CD4-positive, alpha-beta memory T cell (primary cell): ENCODE measurements around the gene WNT1. TPM values are rescaled to one million over a fixed set of nuclear protein-coding genes. Genes with fewer than 3 reads are reported as not detected.

Experiments used
- CTCF ChIA-PET: fragments of 350-600 bp; sonication (Branson Sonifier 250); formaldehyde crosslinking; loops from one replicate; lab custom pipeline; 2021; ENCODE audit warnings: inconsistent platforms; ENCODE audit not compliant: partially characterized antibody; lab: Charles Lee
- POLR2A ChIA-PET: fragments of 350-600 bp; sonication (Branson Sonifier 250); formaldehyde crosslinking; loops from one replicate; lab custom pipeline; 2021; ENCODE audit not compliant: partially characterized antibody; lab: Charles Lee
- DNase-seq, 5 donors: peaks; one replicate each; pipeline versions ENCODE4 v3.0.0 to v3.0.0-alpha.2; 2020 to 2022; ENCODE audit warnings: mixed read lengths in 1 of 5
- H3K27ac ChIP-seq: one replicate; pipeline ENCODE4 v1.7.0; 2013; ENCODE audit warnings: low read depth, low read length
- H3K27me3 ChIP-seq: 2 replicates; pipeline ENCODE4 v1.7.0; 2013; ENCODE audit warnings: mild to moderate bottlenecking, low read length, moderate library complexity; ENCODE audit not compliant: insufficient read depth
- H3K36me3 ChIP-seq: 2 replicates; pipeline ENCODE4 v1.7.0; 2013; ENCODE audit warnings: mild to moderate bottlenecking, low read length, moderate library complexity; ENCODE audit not compliant: insufficient read depth
- H3K4me1 ChIP-seq: 2 replicates; pipeline ENCODE4 v1.7.0; 2013; ENCODE audit warnings: mild to moderate bottlenecking, low read length, moderate library complexity; ENCODE audit not compliant: insufficient read depth
- H3K4me3 ChIP-seq, 2 donors: one replicate each; pipeline ENCODE4 v1.7.0; 2013; ENCODE audit warnings: low read length in 2 of 2, mild to moderate bottlenecking in 1 of 2
- H3K9me3 ChIP-seq, 2 donors: one replicate each; pipeline ENCODE4 v1.7.0; 2013; ENCODE audit warnings: low read length in 2 of 2, control low read depth in 1 of 2; ENCODE audit not compliant: control insufficient read depth in 1 of 2
- H3K27ac Mint-ChIP-seq, 7 donors: one replicate each; pipeline ENCODE4 v1.8.0; 2020 to 2021; ENCODE audit warnings: mixed read lengths in 7 of 7, mild to moderate bottlenecking in 6 of 7, inconsistent platforms in 3 of 7, moderate library complexity in 3 of 7
- H3K27me3 Mint-ChIP-seq, 2 donors: one replicate each; pipeline ENCODE4 v1.8.0; 2020 to 2021; ENCODE audit warnings: mixed read lengths in 2 of 2
- H3K36me3 Mint-ChIP-seq, 2 donors: one replicate each; pipeline ENCODE4 v1.8.0; 2020 to 2021; ENCODE audit warnings: mixed read lengths in 2 of 2, inconsistent platforms in 1 of 2, mild to moderate bottlenecking in 1 of 2
- H3K4me1 Mint-ChIP-seq, 4 donors: one replicate each; pipeline ENCODE4 v1.8.0; 2020 to 2021; ENCODE audit warnings: mixed read lengths in 4 of 4, mild to moderate bottlenecking in 1 of 4
- H3K4me3 Mint-ChIP-seq, 8 donors: one replicate each; pipeline ENCODE4 v1.8.0; 2020 to 2021; ENCODE audit warnings: mixed read lengths in 8 of 8, mild to moderate bottlenecking in 7 of 8, moderate library complexity in 6 of 8, inconsistent platforms in 3 of 8
- H3K9me3 Mint-ChIP-seq, 8 donors: one replicate each; pipeline ENCODE4 v1.8.0; 2020 to 2021; ENCODE audit warnings: mixed read lengths in 8 of 8, mild to moderate bottlenecking in 5 of 8, inconsistent platforms in 3 of 8, moderate library complexity in 1 of 8
- intact Hi-C: fragments of 100-400 bp; cut with micrococcal nuclease; formaldehyde crosslinking; loops from one replicate; pipeline ENCODE4 v1.15.1; 2023
- polyA plus RNA-seq, 2 donors: library from polyadenylated mRNA; unstranded; fragments of 300-500 nt; fragmentation: Illumina TruSeq; gene quantifications; one replicate each; pipeline ENCODE4 v1.2.3, GENCODE V29; 2021
- total RNA-seq, 2 experiments: library from RNA; stranded (reverse); gene quantifications; one replicate each; pipeline ENCODE4 v1.2.3, GENCODE V29; 2021

WNT1 gene
- total RNA-seq = 1 to 10 TPM; 1.8 to 2.8 TPM
- 1 to 10 TPM in 1 of 2 donors, under 1 TPM in 1; 0.55 to 1.1 TPM for polyA plus RNA-seq

DNA sequence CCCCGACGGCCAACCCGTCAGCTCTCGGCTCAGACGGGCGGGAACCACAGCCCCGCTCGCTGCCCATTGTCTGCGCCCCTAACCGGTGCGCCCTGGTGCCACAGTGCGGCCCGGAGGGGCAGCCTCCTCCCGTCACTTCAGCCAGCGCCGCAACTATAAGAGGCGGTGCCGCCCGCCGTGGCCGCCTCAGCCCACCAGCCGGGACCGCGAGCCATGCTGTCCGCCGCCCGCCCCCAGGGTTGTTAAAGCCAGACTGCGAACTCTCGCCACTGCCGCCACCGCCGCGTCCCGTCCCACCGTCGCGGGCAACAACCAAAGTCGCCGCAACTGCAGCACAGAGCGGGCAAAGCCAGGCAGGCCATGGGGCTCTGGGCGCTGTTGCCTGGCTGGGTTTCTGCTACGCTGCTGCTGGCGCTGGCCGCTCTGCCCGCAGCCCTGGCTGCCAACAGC, at the start of gene WNT1:
TSS of gene WNT1 (plus strand) at position 32 of the 450 bp plus-strand sequence. CDS start at position 361, 329 bp downstream.
- Histone ChIP-seq H3K27ac (peak within 1 kb of the TSS; percentile 29), H3K9me3 (no peaks in the 10 kb centered on the region), H3K4me3 (peak within 1 kb of the TSS; percentile 66 to 73), H3K27me3 (peaks cover 10% of the 10 kb centered on the region), H3K4me1 (peaks cover 47% of the 10 kb centered on the region), H3K36me3 (no peaks in the 10 kb centered on the region)
- peaks cover 33 to 58% (median 43%) of the 10 kb centered on the region in 4 donors for H3K4me1 Mint-ChIP-seq
- no peak for DNase-seq
- peaks cover 6 to 20% of the 10 kb centered on the region in 2 donors for H3K27me3 Mint-ChIP-seq
- H3K4me3 Mint-ChIP-seq = peak within 1 kb of the TSS; percentile 85 to 91 (median 89)
- H3K27ac Mint-ChIP-seq = peak within 1 kb of the TSS; percentile 72 to 97 (median 93)
- ChIA-PET POLR2A (interaction anchor here (0.8 to 6.4 kb wide), 12 partner anchors 8 to 261 kb away, joined by 3 to 55 read pairs (median 14); partner anchors contain the start of genes ARF3, DDX23, FKBP11 and PRKAG1), CTCF (interaction anchor here (0.7 to 13.4 kb wide), 20 partner anchors 11 to 125 kb away, joined by 3 to 244 read pairs (median 5); partner anchors contain the start of genes ARF3, DDN, DDX23 and FKBP11)
- peaks cover 0 to 13% (median 0%) of the 10 kb centered on the region in 8 donors for H3K9me3 Mint-ChIP-seq
- H3K36me3 Mint-ChIP-seq = peaks cover 0 to 1% of the 10 kb centered on the region in 2 donors
- intact Hi-C loops = loop anchor here (1.0 to 5.0 kb wide), 3 partner anchors 21 to 76 kb away; partner anchors contain the start of genes ARF3 and FKBP11

DNA sequence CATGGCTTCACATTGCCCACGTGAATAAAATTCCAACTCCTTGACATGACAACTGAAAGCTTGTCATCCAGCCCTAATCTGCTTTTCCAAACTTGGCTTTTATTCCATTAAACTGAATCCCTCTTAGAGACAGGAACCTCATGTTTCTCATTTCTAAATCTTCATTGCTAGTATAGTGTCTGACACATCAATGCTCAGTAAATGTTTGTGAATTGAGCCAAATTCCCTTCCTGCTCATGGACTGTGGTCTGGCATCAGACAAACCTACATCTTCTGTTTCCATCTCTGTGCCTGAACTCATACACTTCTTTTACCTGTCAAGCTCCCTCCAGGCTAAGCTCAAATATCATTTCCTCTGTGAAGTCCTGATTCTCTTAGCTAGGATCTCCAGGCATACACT, 48.6 kb upstream of the WNT1 start:
- no peaks in the 10 kb centered on the region for H3K9me3 ChIP-seq
- Mint-ChIP-seq H3K27ac (peak overlapping the region in 5 of 7 donors; percentile 22 to 83 (median 76)), H3K4me3 (peak overlapping the region in 2 of 8 donors; percentile 8 to 46), H3K27me3 (no peaks in the 10 kb centered on the region), H3K36me3 (peaks cover 26 to 31% of the 10 kb centered on the region in 2 donors), H3K9me3 (peaks cover 0 to 2% (median 0%) of the 10 kb centered on the region in 8 donors), H3K4me1 (peaks cover 39 to 66% (median 45%) of the 10 kb centered on the region in 4 donors)
- peaks cover 12% of the 10 kb centered on the region for H3K36me3 ChIP-seq
- ChIA-PET POLR2A (interaction anchor here (0.7 to 1.4 kb wide), 2 partner anchors 9 to 12 kb away, joined by 3 to 4 read pairs; no protein-coding TSS in a partner anchor), CTCF (interaction anchor here (0.8 to 9.9 kb wide), 10 partner anchors 12 to 413 kb away, joined by 3 to 57 read pairs (median 6); partner anchors contain the start of gene WNT1)
- no peaks in the 10 kb centered on the region for H3K27me3 ChIP-seq
- H3K27ac ChIP-seq = no peak overlapping the region
- intact Hi-C loops = no loop called here
- no peak for DNase-seq
- no peak overlapping the region for H3K4me3 ChIP-seq
- H3K4me1 ChIP-seq = peaks cover 30% of the 10 kb centered on the region

DNA sequence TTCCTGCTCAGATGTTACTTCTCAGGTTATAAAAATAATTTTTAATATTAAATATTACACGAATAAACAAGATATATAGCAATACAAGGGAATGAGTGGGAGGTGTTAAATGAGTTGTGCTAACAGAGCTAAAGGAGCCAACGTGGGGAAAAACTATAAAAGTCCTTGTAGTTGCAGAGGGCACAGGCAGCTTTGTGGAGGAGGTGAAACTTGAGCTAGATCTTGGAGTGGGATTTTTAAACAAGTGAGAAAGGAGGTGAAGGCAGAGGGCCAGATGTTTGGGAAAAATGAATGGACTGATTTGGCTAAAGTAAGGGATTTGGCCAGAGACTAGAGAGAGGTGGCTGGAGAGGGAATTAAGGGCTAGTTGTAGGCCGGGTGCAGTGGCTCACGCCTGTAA, 47.6 kb upstream of the WNT1 start:
- ChIA-PET POLR2A (interaction anchor here (1.2 to 1.4 kb wide), 2 partner anchors 13 to 50 kb away, joined by 3 to 4 read pairs; no protein-coding TSS in a partner anchor), CTCF (interaction anchor here (1.0 to 9.9 kb wide), 7 partner anchors 9 to 77 kb away, joined by 3 to 57 read pairs (median 9); partner anchors contain the start of gene WNT1)
- no peak overlapping the region for H3K4me3 ChIP-seq
- H3K4me1 ChIP-seq = peaks cover 39% of the 10 kb centered on the region
- peaks cover 41 to 69% (median 49%) of the 10 kb centered on the region in 4 donors for H3K4me1 Mint-ChIP-seq
- no peaks in the 10 kb centered on the region for H3K9me3 Mint-ChIP-seq
- DNase-seq = no peak
- H3K4me3 Mint-ChIP-seq = peak overlapping the region in 2 of 8 donors; percentile 26 to 42
- intact Hi-C loops = no loop called here
- H3K36me3 Mint-ChIP-seq = peaks cover 25 to 26% of the 10 kb centered on the region in 2 donors
- no peaks in the 10 kb centered on the region for H3K27me3 Mint-ChIP-seq
- no peaks in the 10 kb centered on the region for H3K27me3 ChIP-seq
- peaks cover 12% of the 10 kb centered on the region for H3K36me3 ChIP-seq
- no peak overlapping the region for H3K27ac ChIP-seq
- peak overlapping the region in 4 of 7 donors; percentile 29 to 88 (median 70) for H3K27ac Mint-ChIP-seq
- no peaks in the 10 kb centered on the region for H3K9me3 ChIP-seq

DNA sequence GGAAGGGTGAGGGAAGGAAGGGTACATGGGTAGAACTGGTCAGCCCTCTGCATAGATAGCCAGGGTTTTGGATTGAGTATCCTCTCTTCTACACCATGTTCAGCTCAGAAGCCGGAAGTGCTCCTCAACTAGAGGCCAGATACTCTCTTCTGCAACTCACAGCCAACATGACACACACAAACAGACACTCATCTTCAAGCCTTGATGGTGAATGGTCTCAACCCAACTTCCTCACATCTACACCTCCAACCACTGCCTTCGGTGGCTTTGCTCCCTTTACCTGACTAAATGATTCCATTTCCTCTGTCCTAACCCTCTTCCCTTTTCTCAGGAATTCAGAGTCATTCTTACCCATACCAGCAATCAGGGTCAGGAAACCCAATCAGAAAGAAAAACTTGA, 45.2 kb upstream of the WNT1 start:
- Mint-ChIP-seq H3K4me3 (peak overlapping the region; percentile 50 to 87 (median 82)), H3K9me3 (peaks cover 0 to 2% (median 0%) of the 10 kb centered on the region in 8 donors), H3K36me3 (peaks cover 35 to 36% of the 10 kb centered on the region in 2 donors), H3K27me3 (no peaks in the 10 kb centered on the region), H3K4me1 (peaks cover 41 to 70% (median 47%) of the 10 kb centered on the region in 4 donors), H3K27ac (peak overlapping the region; percentile 86 to 98 (median 97))
- Histone ChIP-seq H3K4me1 (peaks cover 45% of the 10 kb centered on the region), H3K27ac (peak overlapping the region; percentile 71), H3K36me3 (peaks cover 12% of the 10 kb centered on the region), H3K9me3 (no peaks in the 10 kb centered on the region), H3K27me3 (no peaks in the 10 kb centered on the region), H3K4me3 (no peak overlapping the region)
- DNase-seq = peak in 1 of 5 donors; percentile 43
- POLR2A ChIA-PET = interaction anchor here (0.7 to 6.0 kb wide), 11 partner anchors 8 to 238 kb away, joined by 3 to 70 read pairs (median 11); partner anchors contain the start of genes ARF3, DDX23, FKBP11 and WNT1
- intact Hi-C loops = no loop called here
- CTCF ChIA-PET = interaction anchor here (0.7 to 10.3 kb wide), 9 partner anchors 9 to 123 kb away, joined by 3 to 190 read pairs (median 4); partner anchors contain the start of genes FKBP11, RND1 and WNT1

DNA sequence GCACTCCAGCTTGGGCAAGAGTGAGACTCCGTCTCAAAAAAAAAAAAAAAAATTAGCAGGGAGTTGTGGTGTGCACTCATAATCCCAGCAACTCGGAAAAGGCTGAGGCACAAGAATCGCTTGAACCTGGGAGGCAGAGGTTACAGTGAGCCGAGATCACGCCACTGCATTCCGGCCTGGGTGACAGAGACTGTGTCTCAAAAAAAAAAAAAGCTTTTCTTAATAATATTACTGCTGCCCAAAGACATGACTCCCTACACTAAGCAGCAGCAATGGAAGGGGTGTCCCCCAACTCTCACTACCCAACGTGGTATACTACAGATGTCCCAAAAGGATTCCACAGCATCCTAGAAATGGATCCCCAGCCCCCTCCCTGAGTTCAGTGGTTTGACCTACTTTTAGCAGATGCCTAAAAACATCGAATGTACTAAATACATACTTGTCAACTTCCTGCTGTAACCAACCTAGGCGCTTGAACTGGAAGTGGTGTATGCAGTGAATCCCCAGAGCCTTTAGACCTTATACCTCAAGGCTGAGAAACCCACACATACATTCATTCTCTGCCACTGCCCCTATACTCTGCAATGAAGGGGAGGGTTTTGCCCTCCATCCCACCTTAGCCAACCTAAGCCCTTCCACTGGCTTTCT, 44.3 kb upstream of the WNT1 start:
- H3K36me3 ChIP-seq = peaks cover 13% of the 10 kb centered on the region

GRCh38 chr12:48934312-48934706, 43.8 kb upstream of the WNT1 start:
- peaks cover 48 to 50% of the 10 kb centered on the region in 2 donors for H3K36me3 Mint-ChIP-seq
- no peaks in the 10 kb centered on the region for H3K27me3 Mint-ChIP-seq
- H3K27me3 ChIP-seq = no peaks in the 10 kb centered on the region
- H3K9me3 Mint-ChIP-seq = peaks cover 0 to 2% (median 0%) of the 10 kb centered on the region in 8 donors
- H3K9me3 ChIP-seq = no peaks in the 10 kb centered on the region
- no peak overlapping the region for H3K4me3 ChIP-seq
- ChIA-PET CTCF (interaction anchor here (0.7 to 10.3 kb wide), 18 partner anchors 11 to 119 kb away, joined by 3 to 190 read pairs (median 4); partner anchors contain the start of genes ARF3, DDX23, FKBP11 and RND1), POLR2A (interaction anchor here (1.2 to 6.0 kb wide), 11 partner anchors 10 to 82 kb away, joined by 3 to 70 read pairs (median 11); partner anchors contain the start of genes ARF3, DDX23, FKBP11 and RND1)
- peak overlapping the region; percentile 71 for H3K27ac ChIP-seq
- intact Hi-C loops = no loop called here
- peaks cover 18% of the 10 kb centered on the region for H3K36me3 ChIP-seq
- peak overlapping the region; percentile 62 to 87 (median 84) for H3K4me3 Mint-ChIP-seq
- no peak for DNase-seq
- H3K4me1 ChIP-seq = peaks cover 45% of the 10 kb centered on the region
- peaks cover 41 to 69% (median 47%) of the 10 kb centered on the region in 4 donors for H3K4me1 Mint-ChIP-seq
- peak overlapping the region; percentile 86 to 98 (median 97) for H3K27ac Mint-ChIP-seq

More for the DNA sequence above, 44.3 kb upstream of the WNT1 start:
- H3K9me3 ChIP-seq = no peaks in the 10 kb centered on the region
- peaks cover 45% of the 10 kb centered on the region for H3K4me1 ChIP-seq
- ChIA-PET POLR2A (interaction anchor here (0.6 to 6.0 kb wide), 14 partner anchors 9 to 1126 kb away, joined by 3 to 70 read pairs (median 10); partner anchors contain the start of genes ARF3, DDX23, FKBP11 and RND1), CTCF (interaction anchor here (0.7 to 10.3 kb wide), 18 partner anchors 10 to 123 kb away, joined by 3 to 190 read pairs (median 4); partner anchors contain the start of genes ARF3, DDX23, FKBP11 and RND1)
- H3K27me3 ChIP-seq = no peaks in the 10 kb centered on the region
- Mint-ChIP-seq H3K36me3 (peaks cover 43 to 45% of the 10 kb centered on the region in 2 donors), H3K4me3 (peak overlapping the region; percentile 62 to 87 (median 84)), H3K27me3 (no peaks in the 10 kb centered on the region), H3K9me3 (peaks cover 0 to 2% (median 0%) of the 10 kb centered on the region in 8 donors), H3K4me1 (peaks cover 41 to 70% (median 47%) of the 10 kb centered on the region in 4 donors), H3K27ac (peak overlapping the region; percentile 86 to 98 (median 97))
- intact Hi-C loops = no loop called here
- no peak overlapping the region for H3K4me3 ChIP-seq
- DNase-seq = peak; percentile 69 to 79 (median 77)
- peak overlapping the region; percentile 71 for H3K27ac ChIP-seq
